Osteoblast (primary cell): ENCODE measurements around the gene INSM1. TPM values are rescaled to one million over a fixed set of nuclear protein-coding genes. Genes with fewer than 3 reads are reported as not detected.
A peak's percentile ranks its signal among the peaks of the same experiment; 100 is the strongest.

ENCODE experiments used
- DNase-seq: peaks from one replicate; pipeline ENCODE4 v3.0.0; 2011; ENCODE audit warnings: low spot score, mixed read lengths; ENCODE audit not compliant: insufficient read length; ENCODE audit errors: missing footprints
- H2AFZ ChIP-seq: 2 replicates; pipeline ENCODE4 v1.6.0; 2011; ENCODE audit warnings: mild to moderate bottlenecking, low read length
- H3K27ac ChIP-seq: 2 replicates; pipeline ENCODE4 v1.5.1; 2011; ENCODE audit warnings: mild to moderate bottlenecking, low read depth, low read length, moderate library complexity
- H3K27me3 ChIP-seq: 2 replicates; pipeline ENCODE4 v1.6.0; 2012; ENCODE audit warnings: mild to moderate bottlenecking, control low read depth, inconsistent platforms, low read length, moderate library complexity; ENCODE audit not compliant: insufficient read depth
- H3K36me3 ChIP-seq: 2 replicates; pipeline ENCODE4 v1.5.1; 2011; ENCODE audit warnings: mild to moderate bottlenecking, low read length, control low read depth, moderate library complexity; ENCODE audit not compliant: insufficient read depth
- H3K4me1 ChIP-seq: 2 replicates; pipeline ENCODE4 v1.5.1; 2011; ENCODE audit warnings: mild to moderate bottlenecking, low read length, control low read depth, moderate library complexity; ENCODE audit not compliant: insufficient read depth
- H3K4me2 ChIP-seq: 2 replicates; pipeline ENCODE4 v1.6.0; 2011; ENCODE audit warnings: mild to moderate bottlenecking, low read length; ENCODE audit not compliant: insufficient read depth
- H3K4me3 ChIP-seq: fragments of 200-600 bp; sonication (generic); 3 replicates; pipeline ENCODE4 v1.5.1; 2012; ENCODE audit warnings: mild to moderate bottlenecking, low read length, inconsistent platforms; ENCODE audit not compliant: insufficient read depth
- H3K79me2 ChIP-seq: 2 replicates; pipeline ENCODE4 v1.6.0; 2012; ENCODE audit warnings: mild to moderate bottlenecking, low read length, control low read depth, inconsistent platforms; ENCODE audit not compliant: insufficient read depth
- H3K9me3 ChIP-seq: 2 replicates; pipeline ENCODE4 v1.5.1; 2011; ENCODE audit warnings: low read depth, low read length, control low read depth
- H4K20me1 ChIP-seq: 2 replicates; pipeline ENCODE4 v1.6.0; 2012; ENCODE audit warnings: mild to moderate bottlenecking, low read length, control low read depth; ENCODE audit not compliant: insufficient read depth
- total RNA-seq: library from RNA; depleted of rRNA; stranded (reverse); fragments of >200 nt; gene quantifications from 2 replicates; pipeline ENCODE4 v1.2.3, GENCODE V29; 2012
- TF ChIP-seq, protein P1 (sequence below): IDR thresholded peaks from 2 replicates; pipeline ENCODE4 v1.5.1; 2011; ENCODE audit warnings: mild to moderate bottlenecking, low read depth, low read length, moderate library complexity; ENCODE audit errors: extremely low read depth

Gene INSM1
- total RNA-seq, 1 donor = not detected

DNA sequence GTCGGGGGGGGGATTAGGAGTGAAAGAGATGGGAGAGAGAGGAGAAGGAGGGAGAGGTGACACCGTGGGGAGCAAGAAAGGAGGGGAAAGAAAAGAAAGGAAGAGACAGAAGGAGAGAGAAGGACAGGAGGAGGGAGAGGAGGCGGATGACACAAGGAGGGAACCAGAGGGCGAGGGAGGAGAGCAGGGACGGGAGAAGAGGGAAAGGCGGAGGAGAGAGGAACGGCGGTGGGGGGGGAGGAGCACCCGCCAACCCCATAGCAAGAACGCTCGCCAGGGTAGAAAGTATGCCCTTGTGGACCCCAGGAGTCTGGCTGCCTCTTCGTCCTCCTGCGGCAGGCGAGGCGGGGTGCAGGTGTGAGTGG is 4.5 kb upstream of the INSM1 start:
- Histone ChIP-seq H3K27me3 (peaks cover 74% of the 10 kb centered on the region), H3K36me3 (no peaks in the 10 kb centered on the region), H3K4me1 (no peaks in the 10 kb centered on the region), H3K4me3 (no peak overlapping the region), H3K79me2 (no peaks in the 10 kb centered on the region), H4K20me1 (no peaks in the 10 kb centered on the region), H2AFZ (no peak overlapping the region), H3K9me3 (no peaks in the 10 kb centered on the region), H3K4me2 (no peak overlapping the region), H3K27ac (no peak overlapping the region)
- TF ChIP-seq, protein P1, sequence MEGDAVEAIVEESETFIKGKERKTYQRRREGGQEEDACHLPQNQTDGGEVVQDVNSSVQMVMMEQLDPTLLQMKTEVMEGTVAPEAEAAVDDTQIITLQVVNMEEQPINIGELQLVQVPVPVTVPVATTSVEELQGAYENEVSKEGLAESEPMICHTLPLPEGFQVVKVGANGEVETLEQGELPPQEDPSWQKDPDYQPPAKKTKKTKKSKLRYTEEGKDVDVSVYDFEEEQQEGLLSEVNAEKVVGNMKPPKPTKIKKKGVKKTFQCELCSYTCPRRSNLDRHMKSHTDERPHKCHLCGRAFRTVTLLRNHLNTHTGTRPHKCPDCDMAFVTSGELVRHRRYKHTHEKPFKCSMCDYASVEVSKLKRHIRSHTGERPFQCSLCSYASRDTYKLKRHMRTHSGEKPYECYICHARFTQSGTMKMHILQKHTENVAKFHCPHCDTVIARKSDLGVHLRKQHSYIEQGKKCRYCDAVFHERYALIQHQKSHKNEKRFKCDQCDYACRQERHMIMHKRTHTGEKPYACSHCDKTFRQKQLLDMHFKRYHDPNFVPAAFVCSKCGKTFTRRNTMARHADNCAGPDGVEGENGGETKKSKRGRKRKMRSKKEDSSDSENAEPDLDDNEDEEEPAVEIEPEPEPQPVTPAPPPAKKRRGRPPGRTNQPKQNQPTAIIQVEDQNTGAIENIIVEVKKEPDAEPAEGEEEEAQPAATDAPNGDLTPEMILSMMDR = no peak
- DNase-seq = peak; percentile 66

DNA sequence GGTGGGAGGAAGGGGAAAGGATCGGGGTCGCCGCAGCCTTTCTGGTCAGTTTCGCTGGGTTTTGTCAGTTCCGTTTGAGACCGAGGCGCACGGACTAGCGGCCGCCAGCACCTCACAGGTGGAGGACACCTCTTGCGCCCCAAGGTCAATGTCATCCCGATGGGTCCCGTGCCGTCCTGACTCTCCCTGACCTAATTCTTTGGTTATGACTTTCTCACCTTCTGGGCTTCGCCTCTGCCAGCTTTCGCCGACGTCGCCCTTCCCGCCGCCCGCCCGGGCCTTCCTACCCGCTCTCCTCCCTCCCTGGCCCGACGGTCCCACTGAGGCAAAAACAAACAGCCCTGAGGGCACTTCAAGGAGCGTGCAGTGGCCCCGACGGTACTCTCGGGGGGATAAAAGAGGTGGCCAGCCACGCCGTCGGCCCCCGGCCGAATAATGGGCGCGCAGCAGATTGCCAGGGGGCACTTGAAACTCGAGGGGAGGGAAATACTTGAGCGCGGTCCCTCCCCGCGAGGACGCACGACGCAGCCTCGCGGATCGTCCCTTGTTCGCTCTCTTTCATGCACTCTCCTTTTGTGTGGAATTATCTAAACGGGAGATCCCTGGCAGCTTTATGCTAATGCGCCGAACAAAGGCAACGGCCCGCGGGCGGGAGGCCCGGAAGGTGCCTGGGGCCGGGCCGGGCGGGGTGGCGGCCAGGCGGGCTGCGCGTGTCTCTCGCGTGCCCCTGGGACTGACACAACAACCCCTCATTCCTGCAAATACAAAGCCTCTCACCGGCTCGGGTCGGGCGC is 3.9 kb upstream of the INSM1 start:
- Histone ChIP-seq H3K27ac (no peak overlapping the region), H3K79me2 (no peaks in the 10 kb centered on the region), H3K9me3 (no peaks in the 10 kb centered on the region), H3K27me3 (peaks cover 77% of the 10 kb centered on the region), H3K4me1 (no peaks in the 10 kb centered on the region), H4K20me1 (no peaks in the 10 kb centered on the region), H3K36me3 (no peaks in the 10 kb centered on the region), H2AFZ (no peak overlapping the region), H3K4me2 (no peak overlapping the region), H3K4me3 (no peak overlapping the region)
- peak; percentile 77 for DNase-seq
- TF ChIP-seq, protein P1 = no peak

DNA sequence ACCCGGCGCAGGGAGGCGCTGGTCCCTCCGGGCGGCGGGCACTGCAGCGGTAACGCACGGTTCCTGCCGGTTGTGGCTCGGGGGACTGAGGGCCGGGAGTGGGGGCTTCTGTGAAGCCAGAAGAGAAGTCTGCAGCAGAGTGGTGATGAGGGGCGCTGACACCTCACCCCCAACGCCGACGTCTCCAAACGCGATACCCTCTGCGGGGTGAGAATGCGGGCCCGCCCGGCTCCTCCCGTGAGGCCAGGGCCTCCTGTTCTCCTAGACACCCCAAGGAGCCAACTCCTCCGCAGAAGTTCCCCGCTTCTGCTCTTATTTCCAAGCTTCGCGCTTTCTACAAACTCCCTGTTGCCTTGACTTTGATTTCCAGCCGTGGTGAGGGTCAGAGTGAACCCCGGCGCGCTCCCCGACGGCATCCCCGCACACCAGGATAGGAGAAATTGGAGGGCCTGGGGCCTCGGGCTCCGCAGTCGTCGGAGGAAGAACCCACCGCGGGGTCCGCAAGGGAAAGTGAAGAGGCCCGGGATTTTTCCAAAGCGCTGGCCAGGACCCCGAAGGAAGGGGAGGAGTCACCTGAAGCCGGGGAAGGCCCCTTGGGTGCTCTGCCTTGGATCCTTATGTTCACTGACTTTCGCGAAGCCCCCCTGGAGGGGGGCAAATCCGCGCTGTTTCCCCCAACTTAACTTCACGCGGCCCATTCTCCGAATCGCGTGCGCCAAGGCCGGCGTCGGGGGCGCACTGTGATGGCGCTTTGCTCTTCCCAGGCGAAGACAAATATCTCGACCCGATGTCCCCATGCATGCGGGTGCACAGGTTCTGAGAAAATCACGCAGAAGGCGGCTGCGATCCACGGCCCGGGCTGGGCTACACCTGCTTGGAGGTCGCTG is 3.1 kb upstream of the INSM1 start:
- Histone ChIP-seq H3K4me2 (no peak overlapping the region), H2AFZ (no peak overlapping the region), H3K9me3 (no peaks in the 10 kb centered on the region), H3K4me1 (no peaks in the 10 kb centered on the region), H3K36me3 (no peaks in the 10 kb centered on the region), H3K27ac (no peak overlapping the region), H3K27me3 (peaks cover 80% of the 10 kb centered on the region), H3K4me3 (no peak overlapping the region), H3K79me2 (no peaks in the 10 kb centered on the region), H4K20me1 (no peaks in the 10 kb centered on the region)
- peak; percentile 81 for DNase-seq
- TF ChIP-seq, protein P1 = no peak
